Muscle layer of duodenum (tissue), 2 donors: ENCODE measurements around the gene BCAS3.

Experiments
- H3K27ac ChIP-seq: one replicate; pipeline ENCODE4 v1.7.0; 2013; ENCODE audit warnings: mild to moderate bottlenecking, low read length
- H3K27me3 ChIP-seq: one replicate; pipeline ENCODE4 v1.7.0; 2013; ENCODE audit warnings: low read depth, mild to moderate bottlenecking, control low read depth, low read length
- H3K36me3 ChIP-seq, 2 donors: one replicate each; pipeline ENCODE4 v1.7.0; 2013; ENCODE audit warnings: low read length in 2 of 2, control low read depth in 1 of 2, mild to moderate bottlenecking in 1 of 2; ENCODE audit not compliant: insufficient read depth in 2 of 2, control insufficient read depth in 1 of 2
- H3K4me1 ChIP-seq, 2 donors: one replicate each; pipeline ENCODE4 v1.7.0; 2013; ENCODE audit warnings: low read length in 2 of 2, mild to moderate bottlenecking in 2 of 2, control low read depth in 1 of 2, moderate library complexity in 1 of 2; ENCODE audit not compliant: insufficient read depth in 2 of 2, control insufficient read depth in 1 of 2
- H3K4me3 ChIP-seq, 2 donors: one replicate each; pipeline ENCODE4 v1.7.0; 2013; ENCODE audit warnings: low read length in 2 of 2, low read depth in 1 of 2, mild to moderate bottlenecking in 1 of 2
- H3K9me3 ChIP-seq, 2 donors: one replicate each; pipeline ENCODE4 v1.7.0; 2013; ENCODE audit warnings: low read length in 2 of 2, control low read depth in 1 of 2, mild to moderate bottlenecking in 1 of 2; ENCODE audit not compliant: control insufficient read depth in 1 of 2
- donor health status: healthy.

BCAS3 gene

DNA sequence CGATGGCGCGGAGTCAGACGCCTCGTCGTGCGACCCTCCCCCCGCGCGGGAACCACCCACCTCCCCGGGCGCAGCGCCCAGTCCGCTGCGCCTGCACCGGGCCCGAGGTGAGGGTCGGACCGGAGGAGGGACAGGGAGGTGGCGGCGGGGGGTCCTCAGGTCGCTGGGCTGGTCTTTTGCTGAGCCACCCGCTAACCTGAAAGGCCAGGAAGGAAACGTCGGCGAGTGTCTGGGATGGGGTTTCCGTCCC is 726.9 kb downstream of the BCAS3 start:
- Histone ChIP-seq H3K27ac (no peak overlapping the region), H3K36me3 (no peaks in the 10 kb centered on the region), H3K4me3 (no peak overlapping the region), H3K27me3 (peaks cover 59% of the 10 kb centered on the region), H3K9me3 (no peaks in the 10 kb centered on the region), H3K4me1 (peaks cover 0 to 31% of the 10 kb centered on the region in 2 donors)

DNA sequence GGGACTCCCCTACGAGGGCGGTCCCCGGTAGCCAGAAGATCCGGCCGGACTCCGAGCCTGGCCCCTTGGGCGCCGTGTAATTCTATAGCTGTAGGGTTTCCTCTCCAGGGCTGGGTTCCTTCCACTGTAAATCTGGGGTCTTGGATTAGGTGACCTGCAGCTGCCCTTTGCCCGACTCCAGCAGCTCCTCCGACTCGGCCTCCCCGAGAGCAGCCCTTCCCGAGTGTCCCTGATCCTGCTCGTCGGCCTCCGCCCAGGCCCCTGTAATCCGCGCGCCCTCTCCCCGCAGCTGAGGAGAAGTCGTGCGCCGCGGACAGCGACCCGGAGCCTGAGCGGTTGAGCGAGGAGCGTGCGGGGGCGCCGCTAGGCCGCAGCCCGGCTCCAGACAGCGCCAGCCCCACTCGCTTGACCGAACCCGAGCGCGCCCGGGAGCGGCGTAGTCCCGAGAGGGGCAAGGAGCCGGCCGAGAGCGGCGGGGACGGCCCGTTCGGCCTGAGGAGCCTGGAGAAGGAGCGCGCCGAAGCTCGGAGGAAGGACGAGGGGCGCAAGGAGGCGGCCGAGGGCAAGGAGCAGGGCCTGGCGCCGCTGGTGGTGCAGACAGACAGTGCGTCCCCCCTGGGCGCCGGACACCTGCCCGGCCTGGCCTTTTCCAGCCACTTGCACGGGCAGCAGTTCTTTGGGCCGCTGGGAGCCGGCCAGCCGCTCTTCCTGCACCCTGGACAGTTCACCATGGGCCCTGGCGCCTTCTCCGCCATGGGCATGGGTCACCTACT is 727.4 kb downstream of the BCAS3 start:
- H3K27ac ChIP-seq, result no peak overlapping the region
- no peaks in the 10 kb centered on the region for H3K36me3 ChIP-seq
- peaks cover 0 to 34% of the 10 kb centered on the region in 2 donors for H3K4me1 ChIP-seq
- peaks cover 63% of the 10 kb centered on the region for H3K27me3 ChIP-seq
- no peak overlapping the region for H3K4me3 ChIP-seq
- H3K9me3 ChIP-seq, result no peaks in the 10 kb centered on the region

DNA sequence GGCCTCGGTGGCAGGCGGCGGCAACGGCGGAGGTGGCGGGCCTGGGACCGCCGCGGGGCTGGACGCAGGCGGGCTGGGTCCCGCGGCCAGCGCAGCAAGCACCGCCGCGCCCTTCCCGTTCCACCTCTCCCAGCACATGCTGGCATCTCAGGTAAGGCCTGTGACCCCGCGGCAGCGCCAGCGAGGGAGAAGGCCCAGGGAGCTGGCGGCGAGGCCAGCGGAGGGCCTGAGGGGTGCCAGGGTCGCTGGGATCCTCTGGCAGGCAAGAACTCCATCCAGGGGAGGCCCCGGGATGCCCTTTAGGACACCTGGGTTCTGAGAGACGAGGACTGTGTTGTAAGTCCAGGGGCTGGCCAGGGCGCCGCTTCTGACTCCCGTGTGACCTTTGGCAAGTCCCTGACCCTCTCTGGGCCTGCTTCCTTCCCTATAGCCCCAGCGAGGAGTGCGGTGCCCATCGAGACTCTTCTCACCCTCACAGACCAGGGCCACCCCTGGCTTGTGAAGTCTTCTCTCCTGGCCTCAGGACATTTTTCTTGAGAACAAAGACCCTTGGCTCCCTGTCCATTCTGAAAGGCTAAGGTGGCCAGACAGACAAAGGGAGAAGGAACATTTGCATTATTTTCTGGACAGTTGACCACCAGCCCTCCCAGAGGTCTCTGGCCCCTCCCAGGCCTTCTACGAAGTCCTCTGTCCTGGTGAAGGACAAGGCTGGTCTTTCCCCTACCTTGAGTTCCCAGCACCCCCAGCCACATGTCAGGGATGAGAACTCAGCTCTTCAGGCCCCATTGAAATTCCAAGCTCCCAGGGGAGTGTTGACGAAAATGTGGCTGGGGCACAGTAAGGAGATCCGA is 728.3 kb downstream of the BCAS3 start:
- Histone ChIP-seq H3K27me3 (peaks cover 65% of the 10 kb centered on the region), H3K27ac (no peak overlapping the region), H3K9me3 (no peaks in the 10 kb centered on the region), H3K4me1 (peaks cover 0 to 38% of the 10 kb centered on the region in 2 donors), H3K4me3 (peak overlapping the region in 1 of 2 donors; percentile 18), H3K36me3 (no peaks in the 10 kb centered on the region)

DNA sequence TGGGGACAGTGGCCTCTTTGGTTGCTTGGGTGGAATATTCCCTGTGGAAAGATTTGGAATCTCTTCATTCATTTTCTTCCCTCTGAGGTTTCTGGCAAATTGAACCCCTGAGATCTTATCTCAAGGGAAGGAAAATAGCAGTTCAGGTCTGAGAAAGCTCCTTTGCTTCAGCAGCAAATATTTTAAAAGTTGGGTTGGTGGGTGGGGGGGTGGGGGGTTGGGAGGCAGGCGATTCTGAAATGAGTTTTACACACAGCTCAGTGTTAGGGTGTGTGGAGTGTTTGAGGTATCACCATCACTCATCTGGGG is 728.8 kb downstream of the BCAS3 start:
- peaks cover 59% of the 10 kb centered on the region for H3K27me3 ChIP-seq

DNA sequence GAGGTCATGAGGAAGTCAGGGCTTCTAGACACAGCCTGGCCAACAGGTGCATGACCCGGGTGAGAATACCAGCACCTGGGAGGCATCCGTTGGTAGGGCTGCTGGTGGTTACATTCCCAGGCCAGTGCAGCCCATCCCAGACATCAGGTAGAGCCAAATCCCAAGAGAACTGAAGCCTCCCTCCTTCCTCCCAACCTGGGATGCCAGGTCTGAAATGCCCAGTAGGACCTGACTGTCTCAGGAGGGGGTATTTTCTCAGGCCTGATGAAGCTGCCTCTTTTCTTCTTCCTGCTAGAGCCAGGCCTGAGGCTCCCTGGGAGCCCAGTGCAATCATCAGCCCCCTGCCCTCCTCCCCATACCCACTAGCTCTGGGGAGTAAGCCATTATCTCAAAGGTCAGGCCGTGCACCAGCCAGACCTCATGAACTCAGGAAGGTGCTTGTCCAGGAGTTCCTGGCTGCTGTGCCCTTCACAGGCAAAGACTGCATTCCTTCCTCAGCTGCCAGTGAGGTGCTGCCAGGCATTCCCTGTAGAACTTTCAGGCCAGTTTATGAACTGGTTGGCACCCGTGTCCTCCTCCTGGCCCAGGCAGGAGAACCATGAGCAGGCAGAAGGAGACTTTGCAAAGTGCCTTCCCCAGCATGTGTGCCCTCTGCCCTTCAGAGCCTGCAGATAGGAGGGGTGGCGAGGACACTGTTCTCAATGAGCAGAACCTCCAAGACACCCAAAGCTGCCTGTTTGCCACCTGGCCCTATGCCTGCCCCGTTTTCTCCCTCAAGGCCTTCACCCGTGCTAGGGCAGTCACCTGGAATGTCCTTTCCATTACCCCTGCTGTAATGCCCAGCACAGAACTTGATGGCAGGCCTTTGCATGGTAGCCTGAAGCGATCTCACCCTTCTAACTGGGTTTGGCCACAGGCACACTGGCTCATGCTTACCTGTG is 729.6 kb downstream of the BCAS3 start:
- Histone ChIP-seq H3K27ac (no peak overlapping the region), H3K4me1 (peaks cover 0 to 45% of the 10 kb centered on the region in 2 donors), H3K9me3 (no peaks in the 10 kb centered on the region), H3K4me3 (no peak overlapping the region), H3K27me3 (peaks cover 54% of the 10 kb centered on the region), H3K36me3 (no peaks in the 10 kb centered on the region)

More for the DNA sequence above, 728.8 kb downstream of the BCAS3 start:
- no peaks in the 10 kb centered on the region for H3K36me3 ChIP-seq
- H3K27ac ChIP-seq, result no peak overlapping the region
- no peaks in the 10 kb centered on the region for H3K9me3 ChIP-seq
- peak overlapping the region in 1 of 2 donors; percentile 18 for H3K4me3 ChIP-seq
- peaks cover 0 to 39% of the 10 kb centered on the region in 2 donors for H3K4me1 ChIP-seq

DNA sequence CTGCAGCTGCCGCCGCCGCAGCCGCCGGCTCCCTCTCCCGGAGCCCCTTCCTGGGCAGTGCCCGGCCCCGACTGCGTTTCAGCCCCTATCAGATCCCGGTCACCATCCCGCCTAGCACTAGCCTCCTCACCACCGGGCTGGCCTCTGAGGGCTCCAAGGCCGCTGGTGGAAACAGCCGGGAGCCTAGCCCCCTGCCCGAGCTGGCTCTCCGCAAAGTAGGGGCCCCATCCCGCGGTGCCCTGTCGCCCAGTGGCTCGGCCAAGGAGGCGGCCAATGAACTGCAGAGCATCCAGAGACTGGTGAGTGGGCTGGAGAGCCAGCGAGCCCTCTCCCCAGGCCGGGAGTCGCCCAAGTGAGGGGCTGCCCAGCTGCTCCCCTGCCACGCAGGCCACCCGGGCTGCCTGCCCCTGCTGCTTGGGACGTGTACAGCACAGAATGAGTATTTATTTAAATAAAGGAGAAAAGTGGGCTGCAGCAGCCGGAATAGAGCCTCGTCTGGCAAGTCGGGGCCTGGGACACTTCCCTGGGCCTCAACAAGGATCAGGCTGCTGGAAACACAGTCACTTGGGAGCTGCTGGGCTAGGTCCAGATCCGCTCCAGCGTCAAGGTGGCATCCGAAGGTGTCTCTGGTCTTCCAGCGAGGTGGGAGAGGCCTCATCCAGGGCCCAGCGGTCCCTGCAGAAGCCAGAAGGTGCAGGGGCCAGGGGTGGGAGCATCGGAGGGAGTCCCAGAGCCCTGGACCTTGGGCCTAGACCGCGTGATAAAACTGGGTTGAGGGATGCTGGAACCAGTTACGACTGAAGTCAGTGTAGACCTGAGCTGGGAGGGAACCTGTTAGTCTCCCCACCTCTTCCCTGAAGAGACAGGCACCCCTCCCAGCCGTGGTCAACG is 730.7 kb downstream of the BCAS3 start:
- Histone ChIP-seq H3K36me3 (no peaks in the 10 kb centered on the region), H3K4me1 (peaks cover 0 to 47% of the 10 kb centered on the region in 2 donors), H3K9me3 (no peaks in the 10 kb centered on the region), H3K27ac (no peak overlapping the region), H3K27me3 (peaks cover 50% of the 10 kb centered on the region), H3K4me3 (peak overlapping the region in 1 of 2 donors; percentile 69)

DNA sequence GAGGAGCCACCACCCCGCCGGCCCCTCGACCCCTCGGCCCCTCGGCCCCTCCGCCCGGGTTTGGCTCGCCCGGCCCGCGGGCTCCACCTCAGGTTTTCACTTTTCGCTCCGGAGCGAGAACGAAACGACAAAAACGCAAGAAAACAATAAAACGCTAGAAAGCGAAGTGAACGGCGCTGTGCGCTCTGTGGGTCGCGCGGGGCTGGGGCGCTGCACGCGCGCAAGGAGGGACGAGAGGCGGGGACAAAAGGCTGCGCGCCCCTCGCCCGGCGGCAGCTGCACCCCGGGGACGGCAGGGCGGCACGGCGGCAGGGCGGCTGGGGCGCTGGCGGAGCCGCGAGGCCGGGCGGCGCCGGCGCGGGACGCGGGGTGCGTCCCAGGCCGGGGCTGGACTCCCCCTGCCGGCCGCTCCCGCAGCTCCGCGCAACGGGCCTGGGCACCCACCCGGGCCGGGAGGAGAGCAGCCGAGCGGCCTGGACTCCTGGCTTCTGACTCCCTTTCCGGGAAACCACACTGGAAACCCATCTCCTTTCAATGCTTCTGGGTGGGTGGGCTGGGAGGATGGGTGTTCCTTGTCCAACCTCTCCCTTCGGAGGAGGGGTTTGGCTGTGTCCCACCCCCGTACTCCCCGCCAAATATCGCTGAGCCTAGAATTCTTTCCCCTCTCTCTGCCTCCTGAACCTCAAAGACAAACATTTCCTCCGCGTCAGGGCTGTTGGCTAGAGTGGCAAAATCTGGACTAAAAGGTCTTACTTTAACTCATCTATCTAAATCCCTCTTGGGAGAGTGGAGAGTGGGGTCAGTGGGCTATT is 731.9 kb downstream of the BCAS3 start:
- H3K27ac ChIP-seq, result peak overlapping the region; percentile 23
- H3K36me3 ChIP-seq, result no peaks in the 10 kb centered on the region
- peaks cover 41% of the 10 kb centered on the region for H3K27me3 ChIP-seq
- peak overlapping the region; percentile 21 to 79 for H3K4me3 ChIP-seq
- H3K9me3 ChIP-seq, result no peaks in the 10 kb centered on the region
- peaks cover 0 to 38% of the 10 kb centered on the region in 2 donors for H3K4me1 ChIP-seq

DNA sequence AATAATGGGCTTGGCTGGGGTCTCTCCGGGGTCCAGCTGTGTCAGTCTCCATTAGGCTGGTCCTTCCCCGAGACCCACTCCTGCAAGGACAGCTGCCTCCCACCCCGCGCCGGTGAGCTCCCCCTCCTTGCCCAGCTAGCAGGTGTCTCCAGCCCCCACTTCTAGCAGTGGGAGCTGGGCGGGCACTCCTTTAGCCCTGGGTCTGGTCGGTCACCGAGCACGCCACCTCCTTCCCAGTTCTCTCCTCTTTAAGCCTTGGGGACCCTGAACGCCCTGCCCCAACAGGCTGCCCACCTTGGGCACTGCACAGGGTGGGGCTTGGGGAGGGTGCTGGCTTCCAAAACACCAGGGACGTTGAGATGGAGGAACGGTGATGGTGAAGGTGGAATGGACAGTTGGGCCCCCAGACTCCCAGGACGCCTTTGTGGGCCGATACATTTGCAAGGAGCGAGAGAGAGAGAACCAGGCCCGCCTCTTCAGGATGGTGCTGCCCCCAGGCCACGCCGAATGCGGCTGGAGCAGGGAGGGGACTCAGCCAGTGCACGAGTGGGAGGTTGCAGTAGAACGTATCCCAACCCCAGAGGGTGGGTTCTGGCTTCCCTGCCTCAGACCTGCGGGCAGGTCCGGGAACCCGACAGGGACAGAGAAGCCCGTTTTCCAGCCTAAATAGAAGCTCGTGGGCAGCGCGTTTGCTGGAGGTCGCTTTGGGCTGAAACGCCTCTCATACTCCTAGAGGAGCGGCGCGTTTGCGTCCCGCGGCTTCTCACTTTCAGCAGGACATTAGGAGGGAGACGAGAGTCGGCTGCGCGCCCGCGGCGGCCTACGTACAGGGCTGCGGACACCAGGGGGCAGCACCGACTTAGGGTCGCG is 732.7 kb downstream of the BCAS3 start:
- H3K27me3 ChIP-seq, result peaks cover 38% of the 10 kb centered on the region
- H3K4me1 ChIP-seq, result peaks cover 0 to 37% of the 10 kb centered on the region in 2 donors

DNA sequence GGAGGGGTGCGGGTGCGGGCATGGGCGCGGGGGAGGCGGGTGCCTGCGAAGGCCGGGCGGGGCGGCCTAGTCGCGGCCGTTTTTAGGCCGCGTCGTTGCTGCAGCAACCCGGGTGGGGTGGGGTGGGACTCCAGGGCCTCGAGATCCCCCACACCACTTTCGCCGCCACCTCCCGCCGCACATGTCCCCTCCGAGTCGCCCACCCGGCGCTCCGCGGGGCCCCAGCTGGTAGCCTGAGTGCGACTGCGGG is 733.3 kb downstream of the BCAS3 start:
- Histone ChIP-seq H3K9me3 (no peaks in the 10 kb centered on the region), H3K4me3 (peak overlapping the region in 1 of 2 donors; percentile 79), H3K4me1 (peaks cover 0 to 37% of the 10 kb centered on the region in 2 donors), H3K27me3 (peaks cover 38% of the 10 kb centered on the region), H3K27ac (no peak overlapping the region), H3K36me3 (no peaks in the 10 kb centered on the region)

More for the DNA sequence above, 732.7 kb downstream of the BCAS3 start:
- Histone ChIP-seq H3K9me3 (no peaks in the 10 kb centered on the region), H3K4me3 (peak overlapping the region; percentile 44 to 79), H3K36me3 (no peaks in the 10 kb centered on the region), H3K27ac (peak overlapping the region; percentile 23)
